Adrenal gland (tissue), 12 donors: ENCODE measurements around the gene UCN2. TPM values are rescaled to one million over a fixed set of nuclear protein-coding genes. Genes with fewer than 3 reads are reported as not detected.

Source experiments
- DNase-seq, 7 donors: peaks; one replicate each; pipeline ENCODE4 v3.0.0-alpha.2; 2019 to 2020
- H3K27ac ChIP-seq, 5 donors: fragments of 200-600 bp; sonication (generic) in 4 of 5; 1 replicate in 3 of 5; 2 replicates in 2 of 5; pipeline versions ENCODE4 v1.5.1 to v1.8.0; 2016 to 2020; ENCODE audit warnings: mild to moderate bottlenecking in 1 of 5
- H3K27me3 ChIP-seq: fragments of 200-600 bp; 2 replicates; pipeline ENCODE4 v1.8.0; 2021
- H3K36me3 ChIP-seq, 2 donors: fragments of 200-600 bp; replicated peaks in 1 of 2; 1 replicate in 1 of 2; 2 replicates in 1 of 2; pipeline versions ENCODE4 v1.5.1 to v1.8.0; 2018 to 2022
- H3K4me1 ChIP-seq, 2 donors: fragments of 200-600 bp; replicated peaks in 1 of 2; 1 replicate in 1 of 2; 2 replicates in 1 of 2; pipeline versions ENCODE4 v1.5.1 to v1.8.0; 2018 to 2021
- H3K4me3 ChIP-seq, 4 donors: fragments of 200-600 bp; sonication (generic) in 3 of 4; one replicate each; pipeline ENCODE4 v1.5.1; 2016 to 2018
- H3K9me3 ChIP-seq, 3 donors: fragments of 200-600 bp; sonication (generic) in 1 of 3; replicated peaks in 1 of 3; 1 replicate in 2 of 3; 2 replicates in 1 of 3; pipeline versions ENCODE4 v1.5.1 to v1.8.0; 2016 to 2021
- POLR2A ChIP-seq, 2 donors: fragments of 450-650 bp; IDR thresholded peaks; one replicate each; pipeline ENCODE4 v1.6.1; 2017; ENCODE audit warnings: antibody characterized with exemption in 2 of 2, mild to moderate bottlenecking in 2 of 2, moderate library complexity in 1 of 2
- WGBS, 4 donors: extraction: QIAGEN DNeasy Blood & Tissue Kit in 2 of 4; methylation state at CpG; one replicate each; pipeline versions ENCODE4 v1.1.5 to v1.1.7; 2013 to 2017; 5-methylcytosine and 5-hydroxymethylcytosine counted together
- intact Hi-C, 2 donors: fragments of 100-400 bp; cut with DNase I; formaldehyde crosslinking; loops; one replicate each; pipeline versions ENCODE4 v1.14.1 to v1.15.0; 2022 to 2023
- polyA plus RNA-seq, 3 donors: library from polyadenylated mRNA; stranded (reverse); fragments of 200-250 nt in 2 of 3; fragments of 350-450 nt in 1 of 3; fragmentation: Illumina TruSeq in 1 of 3; extraction: RNeasy Lipid Tissue Mini Kit (QIAGEN cat#74804) in 1 of 3; gene quantifications; one replicate each; pipeline ENCODE4 v1.2.3, GENCODE V29; 2013 to 2014
- total RNA-seq, 9 donors: library from RNA; depleted of rRNA in 4 of 9; stranded (reverse); fragments of >200 nt in 4 of 9; fragments of 120-200 nt in 1 of 9; fragmentation: NEBNext Ultra II Directional in 1 of 9; extraction: Animal tissue kit (Norgen Biotek cat#: 25700) in 1 of 9; gene quantifications; one replicate each; pipeline versions ENCODE4 v1.1.0 to v1.2.4, GENCODE V29; 2013 to 2023
- TF ChIP-seq, protein P1 (sequence below), 6 experiments: fragments of 450-650 bp in 4 of 6; fragments of 200-600 bp in 2 of 6; sonication (generic) in 1 of 6; IDR thresholded peaks; 1 replicate in 5 of 6; 2 replicates in 1 of 6; pipeline versions ENCODE4 v1.5.1 to v1.8.0; 2016 to 2021; ENCODE audit warnings: antibody characterized with exemption in 6 of 6, mild to moderate bottlenecking in 2 of 6, moderate library complexity in 1 of 6
- donor health status: healthy with polysubstance abuse.
- donor health status: Bipolar disorder and iron deficiency.
- donor health status: DM: yes; HTN: yes; CAD: no.
- donor health status: DM: no; HTN: no; CAD: no.
- donor health status: DM: no; HTN: no; CAD: no.
- donor health status: DM: yes; HTN: yes; CAD: no.

UCN2 gene
- total and polyA plus RNA-seq, 12 donors: 0.14 to 0.32 (median 0.20) TPM; not detected in 9

DNA sequence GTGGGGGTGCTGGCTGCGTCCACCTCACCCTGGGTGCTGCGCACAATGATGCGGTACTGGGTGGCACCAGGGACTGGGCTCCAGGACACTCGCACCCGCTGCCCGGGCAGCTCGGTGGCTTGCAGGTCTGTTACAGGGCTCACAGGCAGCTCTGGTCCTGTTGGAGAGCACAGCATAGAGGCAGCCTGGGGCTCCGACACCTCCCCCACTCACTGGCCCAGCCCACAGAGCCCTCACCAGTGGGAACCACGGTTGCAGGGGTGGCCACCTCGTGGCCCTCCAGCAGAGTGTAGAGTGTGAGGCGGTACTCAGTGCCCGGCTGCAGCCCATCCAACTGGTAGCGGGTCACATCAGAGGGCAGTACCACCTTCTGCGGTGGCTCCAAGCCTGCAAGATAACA is 27.9 kb upstream of the UCN2 start:
- WGBS, 4 donors: 85 to 96% (median 91%) methylated on average over 6 to 14 of the region's 14 CpGs

DNA sequence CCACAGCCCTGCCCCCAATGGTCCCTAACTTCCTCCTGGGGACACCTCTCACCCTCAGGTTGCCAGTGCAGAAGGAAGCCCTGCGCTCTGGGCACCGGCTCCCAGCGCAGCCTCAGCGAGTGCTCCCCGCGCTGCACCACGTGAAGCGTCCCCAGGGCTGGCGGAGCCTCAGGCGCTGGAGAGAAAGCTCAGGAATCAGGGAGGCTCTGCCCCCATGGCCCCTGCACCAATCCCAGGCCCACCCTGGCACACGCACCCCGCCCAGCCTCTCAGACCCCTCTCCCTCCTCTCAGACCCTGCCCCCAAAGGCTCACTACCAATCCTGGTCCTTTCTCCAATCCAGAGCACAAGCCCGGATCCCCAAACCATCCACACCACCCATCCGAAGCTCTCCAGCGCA is 24.6 kb upstream of the UCN2 start:
- intact Hi-C loops: no loop called here
- H3K9me3 ChIP-seq: no peaks in the 10 kb centered on the region
- H3K36me3 ChIP-seq: no peaks in the 10 kb centered on the region
- H3K4me3 ChIP-seq: no peak overlapping the region
- no peak for TF ChIP-seq POLR2A (IDR thresholded peaks at IDR 0.05)
- TF ChIP-seq, protein P1, sequence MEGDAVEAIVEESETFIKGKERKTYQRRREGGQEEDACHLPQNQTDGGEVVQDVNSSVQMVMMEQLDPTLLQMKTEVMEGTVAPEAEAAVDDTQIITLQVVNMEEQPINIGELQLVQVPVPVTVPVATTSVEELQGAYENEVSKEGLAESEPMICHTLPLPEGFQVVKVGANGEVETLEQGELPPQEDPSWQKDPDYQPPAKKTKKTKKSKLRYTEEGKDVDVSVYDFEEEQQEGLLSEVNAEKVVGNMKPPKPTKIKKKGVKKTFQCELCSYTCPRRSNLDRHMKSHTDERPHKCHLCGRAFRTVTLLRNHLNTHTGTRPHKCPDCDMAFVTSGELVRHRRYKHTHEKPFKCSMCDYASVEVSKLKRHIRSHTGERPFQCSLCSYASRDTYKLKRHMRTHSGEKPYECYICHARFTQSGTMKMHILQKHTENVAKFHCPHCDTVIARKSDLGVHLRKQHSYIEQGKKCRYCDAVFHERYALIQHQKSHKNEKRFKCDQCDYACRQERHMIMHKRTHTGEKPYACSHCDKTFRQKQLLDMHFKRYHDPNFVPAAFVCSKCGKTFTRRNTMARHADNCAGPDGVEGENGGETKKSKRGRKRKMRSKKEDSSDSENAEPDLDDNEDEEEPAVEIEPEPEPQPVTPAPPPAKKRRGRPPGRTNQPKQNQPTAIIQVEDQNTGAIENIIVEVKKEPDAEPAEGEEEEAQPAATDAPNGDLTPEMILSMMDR (IDR thresholded peaks at IDR 0.05): no peak
- DNase-seq: no peak
- no peak overlapping the region for H3K27ac ChIP-seq
- no peaks in the 10 kb centered on the region for H3K4me1 ChIP-seq
- H3K27me3 ChIP-seq: no peaks in the 10 kb centered on the region
- 74 to 84% (median 77%) methylated on average over 8 to 15 of the region's 15 CpGs for WGBS, 4 donors

More for the DNA sequence above, 27.9 kb upstream of the UCN2 start:
- H3K36me3 ChIP-seq: no peaks in the 10 kb centered on the region
- DNase-seq: no peak
- no peak for TF ChIP-seq POLR2A (IDR thresholded peaks at IDR 0.05)
- TF ChIP-seq, protein P1 (IDR thresholded peaks at IDR 0.05): no peak
- H3K27ac ChIP-seq: no peak overlapping the region
- H3K4me3 ChIP-seq: no peak overlapping the region
- H3K27me3 ChIP-seq: no peaks in the 10 kb centered on the region
- H3K4me1 ChIP-seq: peaks cover 8 to 12% of the 10 kb centered on the region in 2 donors
- intact Hi-C loops: no loop called here
- H3K9me3 ChIP-seq: no peaks in the 10 kb centered on the region

DNA sequence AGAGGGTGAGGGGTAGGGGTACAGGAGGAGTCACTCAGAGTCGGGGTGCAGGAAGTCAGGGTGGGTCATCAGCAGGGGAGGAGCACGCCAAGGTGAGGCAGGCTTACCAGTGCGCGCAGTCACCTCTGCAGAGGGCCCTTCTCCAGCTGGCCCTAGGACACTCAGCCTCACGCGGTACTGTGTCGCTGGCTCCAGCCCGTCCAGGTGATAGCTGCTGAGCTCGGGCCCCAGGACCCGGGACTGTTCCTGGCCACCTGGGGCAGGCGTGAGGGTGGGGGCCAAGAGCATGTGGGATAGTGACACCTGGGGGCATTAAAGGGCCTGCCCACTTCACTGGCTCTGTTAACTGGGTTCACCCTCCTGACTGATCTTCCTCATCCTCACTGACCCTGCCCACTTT is 24.1 kb upstream of the UCN2 start:
- Histone ChIP-seq H3K36me3 (no peaks in the 10 kb centered on the region), H3K4me1 (no peaks in the 10 kb centered on the region), H3K27me3 (no peaks in the 10 kb centered on the region), H3K27ac (no peak overlapping the region), H3K4me3 (no peak overlapping the region), H3K9me3 (no peaks in the 10 kb centered on the region)
- no peak for DNase-seq
- 80 to 89% (median 87%) methylated on average over 1 to 11 of the region's 11 CpGs for WGBS, 4 donors
- TF ChIP-seq POLR2A (IDR thresholded peaks at IDR 0.05): no peak
- TF ChIP-seq, protein P1 (IDR thresholded peaks at IDR 0.05): no peak
- intact Hi-C loops: no loop called here

DNA sequence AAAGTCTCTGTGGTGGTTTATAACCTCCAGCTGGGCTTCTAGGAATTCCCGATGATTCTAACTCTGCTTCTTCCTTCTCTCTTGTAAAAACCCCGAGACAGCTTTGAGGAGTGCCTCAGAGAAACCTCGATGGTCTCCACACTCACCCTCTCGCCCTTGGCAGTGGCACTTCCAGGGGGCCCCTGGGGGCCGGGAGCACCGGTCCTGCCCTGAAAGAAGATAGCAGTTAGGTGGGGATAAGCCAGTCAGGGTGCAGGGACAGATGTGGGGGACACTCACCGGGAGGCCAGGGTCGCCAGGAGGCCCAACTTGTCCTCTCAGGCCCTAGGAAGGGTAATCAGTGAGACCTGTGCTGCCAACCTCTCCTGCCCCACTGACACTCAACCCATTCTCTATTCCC is 21.8 kb upstream of the UCN2 start:
- Histone ChIP-seq H3K4me3 (no peak overlapping the region), H3K27me3 (no peaks in the 10 kb centered on the region), H3K27ac (no peak overlapping the region), H3K36me3 (no peaks in the 10 kb centered on the region), H3K9me3 (no peaks in the 10 kb centered on the region), H3K4me1 (no peaks in the 10 kb centered on the region)
- intact Hi-C loops: no loop called here
- DNase-seq: no peak
- TF ChIP-seq, protein P1 (IDR thresholded peaks at IDR 0.05): no peak
- no peak for TF ChIP-seq POLR2A (IDR thresholded peaks at IDR 0.05)
- WGBS, 4 donors: 80 to 89% (median 85%) methylated on average over 8 of the region's 8 CpGs
